OCI-M2 (cell line): ENCODE data around the gene PRR36.
"Not testable (repeated sequence)": the region's sequence is repeated elsewhere in the genome, so short reads cannot be mapped to it uniquely, and the experiment has no call there.

Experiments
- DNase-seq: peaks from one replicate; lab custom pipeline; 2025; ENCODE audit not compliant: unreplicated experiment; lab: John Stamatoyannopoulos, UW

The PRR36 gene

GRCh38 chr19:7899751-7900378, 25.7 kb upstream of the PRR36 start:
- DNase-seq, result no peak

GRCh38 chr19:7898967-7899366, 24.8 kb upstream of the PRR36 start:
- DNase-seq, result no peak

GRCh38 chr19:7897292-7897691, 23.1 kb upstream of the PRR36 start:
- DNase-seq, result no peak

GRCh38 chr19:7895565-7895964, 21.4 kb upstream of the PRR36 start:
- DNase-seq, result no peak

- DNase-seq, result no peak
Measured at GRCh38 chr19:7894612-7895309, 20.6 kb upstream of the PRR36 start.

- DNase-seq, result not testable (repeated sequence)
Measured at GRCh38 chr19:7893362-7894101, 19.3 kb upstream of the PRR36 start.

GRCh38 chr19:7888826-7889217, 14.6 kb upstream of the PRR36 start:
- no peak for DNase-seq

GRCh38 chr19:7888145-7888825, 14.1 kb upstream of the PRR36 start, which contains the start of gene LRRC8E:
Gene LRRC8E (plus strand): TSS chr19:7888510. CDS start chr19:7895604, 7,094 bp downstream.
- no peak for DNase-seq

GRCh38 chr19:7887408-7888144, 13.4 kb upstream of the PRR36 start:
- DNase-seq, result no peak

GRCh38 chr19:7885818-7886217, 11.6 kb upstream of the PRR36 start:
- no peak for DNase-seq

GRCh38 chr19:7883796-7884570, 9.8 kb upstream of the PRR36 start:
- no peak for DNase-seq

GRCh38 chr19:7883105-7883504, 8.9 kb upstream of the PRR36 start:
- DNase-seq, result no peak

GRCh38 chr19:7881910-7882309, 7.7 kb upstream of the PRR36 start:
- DNase-seq, result no peak

- DNase-seq, result no peak
Measured at GRCh38 chr19:7879836-7880235, 5.6 kb upstream of the PRR36 start.

GRCh38 chr19:7879111-7879807, 5.1 kb upstream of the PRR36 start:
- DNase-seq, result no peak

GRCh38 chr19:7877249-7877836, 3.2 kb upstream of the PRR36 start:
- DNase-seq, result no peak

GRCh38 chr19:7874897-7875273, 695 bp upstream of the PRR36 start:
- no peak for DNase-seq

GRCh38 chr19:7873304-7874075, 700 bp downstream of the PRR36 start:
- no peak for DNase-seq
